Measurements from ENCODE around the gene HOXB8.

The HOXB8 gene

DNA sequence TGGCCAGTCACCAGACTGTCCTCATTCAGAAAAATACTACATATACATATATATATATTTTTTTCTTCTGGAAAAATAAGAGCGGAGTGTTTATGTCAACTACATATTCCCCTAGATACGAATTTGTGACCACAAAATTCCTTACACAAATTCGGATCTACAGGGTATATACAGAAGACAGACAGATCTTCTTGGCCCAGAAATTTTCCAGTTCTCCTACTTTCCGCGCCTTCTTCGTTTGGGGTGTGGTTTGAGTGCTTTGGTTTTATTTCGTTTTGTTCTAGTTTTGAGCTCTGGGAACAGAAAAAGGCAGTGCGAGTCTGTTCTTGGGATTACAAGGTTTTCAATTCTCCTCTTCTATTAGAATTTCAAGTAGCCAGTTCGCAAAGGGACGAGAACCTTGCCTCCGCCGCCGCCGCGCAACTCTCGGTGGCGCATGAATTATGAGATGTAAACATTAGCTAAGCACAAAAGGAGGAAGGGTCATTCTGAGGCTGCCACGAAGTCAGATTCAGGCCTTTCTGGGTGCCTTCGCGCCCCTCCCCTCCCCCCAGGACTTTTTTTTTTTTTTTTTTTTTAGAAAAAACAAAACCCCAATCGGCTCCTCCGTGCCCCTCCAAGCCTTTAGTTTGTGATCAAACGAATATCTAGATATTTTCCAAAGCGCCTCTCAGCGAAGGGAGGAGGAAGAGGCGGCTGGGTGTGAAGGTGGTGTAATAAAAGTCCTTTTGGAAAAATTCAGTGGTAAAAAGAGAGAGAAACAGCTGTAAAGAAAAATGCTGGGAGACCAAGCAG, 35.1 kb downstream of the HOXB8 start:
- TF ChIP-seq EZH2 (IDR thresholded peaks at IDR 0.05) (no peak), FOXP2 (optimal IDR thresholded peaks at IDR 0.05; ENCODE audit: control extremely low read depth, extremely low read length, insufficient read depth) (no peak)

DNA sequence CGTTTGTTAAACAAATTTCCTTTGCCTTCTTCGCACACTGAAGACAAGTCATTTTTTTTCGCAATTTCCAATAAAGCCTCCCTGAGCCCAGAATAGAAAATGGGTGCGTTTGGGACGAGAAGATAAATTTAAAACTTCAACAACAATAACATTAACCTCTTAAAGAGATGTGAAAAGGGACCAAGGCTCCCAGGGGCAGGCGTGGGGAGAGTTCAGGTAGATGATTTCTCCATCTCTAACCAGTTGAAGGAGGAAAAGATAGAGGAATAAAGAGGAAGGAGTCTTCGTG, 35.7 kb downstream of the HOXB8 start:
- H3K27ac ChIP-seq = no peak overlapping the region
- H3K4me3 ChIP-seq = no peak overlapping the region
- no peak for DNase-seq (ENCODE audit: low read depth, low spot score)
- no peak overlapping the region for H3K9ac ChIP-seq (ENCODE audit: insufficient read length)
- H3K36me3 ChIP-seq (ENCODE audit: insufficient read depth, low read length) = peaks cover 6% of the 10 kb centered on the region; the same call in 1 of the 2 replicates
- TF ChIP-seq FOXP2 (optimal IDR thresholded peaks at IDR 0.05; ENCODE audit: control extremely low read depth, extremely low read length, insufficient read depth) (no peak), EZH2 (IDR thresholded peaks at IDR 0.05) (no peak), POLR2AphosphoS5 (IDR thresholded peaks at IDR 0.05; ENCODE audit: borderline replicate concordance, low read depth, low read length) (no peak)
- no peaks in the 10 kb centered on the region for H3K9me3 ChIP-seq (ENCODE audit: low read depth, low read length)

More for the DNA sequence above, 35.1 kb downstream of the HOXB8 start:
- H3K36me3 ChIP-seq (ENCODE audit: insufficient read depth, low read length) = peaks cover 6% of the 10 kb centered on the region; the same call in 1 of the 2 replicates
- H3K9ac ChIP-seq (ENCODE audit: insufficient read length) = no peak overlapping the region
- H3K9me3 ChIP-seq (ENCODE audit: low read depth, low read length) = no peaks in the 10 kb centered on the region
- no peak for DNase-seq (ENCODE audit: low read depth, low spot score)
- H3K27ac ChIP-seq = no peak overlapping the region
- H3K4me3 ChIP-seq = no peak overlapping the region

DNA sequence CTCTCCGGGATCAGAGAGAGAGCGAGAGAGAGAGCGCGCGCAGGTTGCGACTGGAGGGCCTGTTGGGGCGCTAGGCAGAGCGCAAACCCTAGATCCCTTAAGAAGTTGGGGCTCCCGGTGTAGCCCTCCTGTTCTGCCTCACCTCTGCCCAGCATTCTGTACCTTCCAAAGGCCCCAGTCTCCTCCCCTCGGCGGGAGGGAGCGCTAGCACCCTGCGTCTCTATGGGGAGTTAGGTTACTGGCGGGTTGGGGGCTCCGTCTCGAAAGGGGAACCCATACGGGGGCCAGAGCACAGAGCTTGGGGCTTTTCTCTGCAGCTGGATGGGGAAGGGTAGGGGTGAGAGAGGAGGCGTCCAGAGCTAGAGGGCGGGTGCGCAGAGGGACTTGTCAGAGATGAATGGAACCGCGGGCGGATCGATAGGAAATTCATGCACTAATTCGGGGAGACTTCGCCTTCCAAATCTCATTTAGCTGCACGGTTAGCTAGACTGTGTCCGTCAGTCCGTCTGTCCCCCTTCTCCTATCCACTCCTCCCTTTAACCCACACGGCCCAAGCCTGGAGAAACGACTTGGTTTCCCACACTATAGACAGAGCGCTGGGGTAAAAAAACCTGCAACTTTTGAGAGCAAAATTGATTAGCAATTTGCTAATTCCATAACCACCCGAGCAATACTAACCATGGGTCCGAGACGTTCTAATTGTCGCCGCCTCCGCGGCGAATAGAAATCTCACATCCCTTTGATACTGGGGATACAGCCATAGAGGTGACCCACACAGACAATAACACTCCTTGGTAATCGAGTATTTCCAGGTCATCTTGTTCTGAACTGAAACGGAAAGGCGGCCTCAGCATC, 36.2 kb downstream of the HOXB8 start:
- no peaks in the 10 kb centered on the region for H3K9me3 ChIP-seq (ENCODE audit: low read depth, low read length)
- no peak for DNase-seq (ENCODE audit: low read depth, low spot score)
- TF ChIP-seq POLR2AphosphoS5 (IDR thresholded peaks at IDR 0.05; ENCODE audit: borderline replicate concordance, low read depth, low read length) (no peak; the same call in 1 of the 2 replicates), EZH2 (IDR thresholded peaks at IDR 0.05) (no peak), FOXP2 (optimal IDR thresholded peaks at IDR 0.05; ENCODE audit: control extremely low read depth, extremely low read length, insufficient read depth) (no peak)
- H3K9ac ChIP-seq (ENCODE audit: insufficient read length) = peak overlapping the region; percentile 82
- peak overlapping the region; percentile 94 for H3K4me3 ChIP-seq
- no peak overlapping the region for H3K27ac ChIP-seq
- peaks cover 6% of the 10 kb centered on the region; the same call in 1 of the 2 replicates for H3K36me3 ChIP-seq (ENCODE audit: insufficient read depth, low read length)

DNA sequence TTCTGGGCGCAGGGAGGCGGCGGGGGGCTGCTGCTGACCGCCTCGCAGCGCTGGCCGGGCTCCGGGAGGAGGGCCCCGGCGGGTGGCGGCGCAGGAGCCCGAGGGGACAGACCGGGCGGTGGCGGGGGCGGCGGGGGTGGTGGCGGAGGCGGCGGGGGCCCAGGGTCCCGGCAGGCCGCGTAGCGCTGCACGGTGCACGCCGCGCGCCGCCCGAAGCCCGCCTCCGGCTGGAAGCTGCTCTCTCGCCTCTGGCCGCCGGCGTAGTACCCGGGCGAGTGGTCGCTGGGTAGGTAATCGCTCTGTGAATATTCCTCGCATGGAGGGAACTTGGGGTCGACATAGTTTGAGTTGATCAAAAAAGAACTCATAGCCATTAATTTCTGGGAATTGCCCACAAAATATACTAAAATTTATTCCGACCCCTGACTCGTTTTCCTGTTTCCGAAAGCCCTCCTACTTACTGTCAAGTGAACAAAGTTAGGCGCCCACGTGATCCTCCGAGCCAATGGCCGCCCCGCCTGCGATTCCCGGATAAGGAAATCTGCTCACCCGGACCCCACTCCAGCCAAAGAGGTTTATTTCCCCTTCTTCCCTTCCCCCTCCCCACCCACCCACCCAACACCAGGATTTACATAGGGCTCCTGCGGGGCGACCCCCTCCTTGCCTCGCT, 37.0 kb downstream of the HOXB8 start, which contains the start of gene HOXB4:
HOXB4 (minus strand) TSS at position 405 of the 670 bp plus-strand sequence; CDS start at position 374, 31 bp downstream.
- DNase-seq (ENCODE audit: low read depth, low spot score) = peak; percentile 28
- peak within 1 kb of the TSS; percentile 94 for H3K4me3 ChIP-seq
- no peaks in the 10 kb centered on the region for H3K9me3 ChIP-seq (ENCODE audit: low read depth, low read length)
- peak within 1 kb of the TSS; percentile 82 for H3K9ac ChIP-seq (ENCODE audit: insufficient read length)
- no peak within 1 kb of the TSS for H3K27ac ChIP-seq
- peaks cover 6% of the 10 kb centered on the region; the same call in 1 of the 2 replicates for H3K36me3 ChIP-seq (ENCODE audit: insufficient read depth, low read length)
- no peak for TF ChIP-seq FOXP2 (optimal IDR thresholded peaks at IDR 0.05; ENCODE audit: control extremely low read depth, extremely low read length, insufficient read depth)
- TF ChIP-seq POLR2AphosphoS5 (IDR thresholded peaks at IDR 0.05; ENCODE audit: borderline replicate concordance, low read depth, low read length) = peak; percentile 38; the same call in 1 of the 2 replicates

DNA sequence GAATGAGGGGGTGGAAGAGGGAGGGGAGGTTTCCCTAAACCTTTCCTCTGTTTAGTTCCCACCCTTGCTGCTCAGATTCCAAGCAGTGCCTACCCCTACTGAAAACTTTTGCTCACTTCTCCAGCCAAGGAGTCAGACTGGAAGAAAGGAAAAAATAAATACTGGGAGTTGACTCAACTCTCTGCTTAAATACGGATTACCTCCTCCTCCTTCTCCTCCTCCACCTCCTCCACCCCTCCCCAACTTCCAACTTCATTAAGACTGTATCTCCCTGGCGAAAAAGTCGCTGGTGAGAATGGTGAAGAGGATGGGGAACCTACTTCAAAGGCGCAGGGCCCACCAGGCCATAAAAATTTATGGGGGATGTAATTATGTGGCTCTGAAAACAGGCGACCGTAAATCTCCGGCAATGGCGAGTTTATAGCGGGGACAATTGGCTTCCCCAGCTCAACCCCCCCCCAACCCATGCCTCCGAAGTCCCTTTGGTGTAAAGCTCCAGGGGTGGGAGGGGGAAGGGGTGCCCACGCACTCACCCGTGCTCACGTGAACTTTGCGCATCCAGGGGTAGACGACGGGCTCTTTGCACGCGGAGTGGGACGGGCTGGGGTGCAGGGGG, 37.7 kb downstream of the HOXB8 start:
- peak overlapping the region; percentile 24 for H3K9ac ChIP-seq (ENCODE audit: insufficient read length)
- H3K27ac ChIP-seq = no peak overlapping the region
- TF ChIP-seq FOXP2 (optimal IDR thresholded peaks at IDR 0.05; ENCODE audit: control extremely low read depth, extremely low read length, insufficient read depth) (no peak), POLR2AphosphoS5 (IDR thresholded peaks at IDR 0.05; ENCODE audit: borderline replicate concordance, low read depth, low read length) (no peak), EZH2 (IDR thresholded peaks at IDR 0.05) (no peak)
- DNase-seq (ENCODE audit: low read depth, low spot score) = no peak
- H3K36me3 ChIP-seq (ENCODE audit: insufficient read depth, low read length) = peaks cover 6% of the 10 kb centered on the region; the same call in 1 of the 2 replicates
- peak overlapping the region; percentile 94 for H3K4me3 ChIP-seq
- H3K9me3 ChIP-seq (ENCODE audit: low read depth, low read length) = no peaks in the 10 kb centered on the region

DNA sequence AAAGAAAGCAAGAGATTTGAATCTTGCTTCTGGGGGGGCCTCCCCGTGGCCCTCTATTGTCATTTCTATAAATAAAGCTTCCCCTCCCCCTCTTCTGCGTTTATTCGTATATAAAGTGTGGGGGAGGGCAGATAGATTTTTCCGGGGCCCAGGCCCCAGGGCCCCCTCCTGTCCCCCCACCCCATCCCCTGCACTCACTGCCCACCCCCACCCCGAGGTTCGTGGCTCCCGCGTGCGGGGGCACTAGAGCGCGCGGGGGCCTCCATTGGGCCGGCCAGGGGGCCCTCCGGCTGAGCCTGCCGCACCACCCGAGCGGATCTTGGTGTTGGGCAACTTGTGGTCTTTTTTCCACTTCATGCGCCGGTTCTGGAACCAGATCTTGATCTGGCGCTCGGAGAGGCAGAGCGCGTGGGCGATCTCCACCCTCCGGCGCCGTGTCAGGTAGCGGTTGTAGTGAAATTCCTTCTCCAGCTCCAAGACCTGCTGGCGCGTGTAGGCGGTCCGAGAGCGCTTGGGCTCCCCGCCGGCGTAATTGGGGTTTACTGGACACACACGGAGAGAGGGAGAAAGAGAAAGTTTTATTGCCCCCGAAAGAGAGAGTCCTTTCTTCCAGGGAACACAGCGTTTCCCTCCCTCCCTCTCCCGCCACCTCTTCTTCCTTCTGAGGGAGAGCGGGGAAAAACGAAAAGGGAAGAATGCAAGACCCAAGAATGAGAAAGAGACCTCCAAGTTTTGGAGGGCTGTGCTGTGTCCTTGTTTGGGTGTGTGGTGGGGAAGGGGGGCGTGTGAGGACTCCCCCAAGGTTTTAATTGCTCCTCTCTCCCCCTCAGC, 38.4 kb downstream of the HOXB8 start:
- Histone ChIP-seq H3K9me3 (ENCODE audit: low read depth, low read length) (no peaks in the 10 kb centered on the region), H3K36me3 (ENCODE audit: insufficient read depth, low read length) (peaks cover 9% of the 10 kb centered on the region; the same call in 1 of the 2 replicates), H3K4me3 (peak overlapping the region; percentile 94), H3K9ac (ENCODE audit: insufficient read length) (peak overlapping the region; percentile 24), H3K27ac (no peak overlapping the region)
- TF ChIP-seq FOXP2 (optimal IDR thresholded peaks at IDR 0.05; ENCODE audit: control extremely low read depth, extremely low read length, insufficient read depth) (no peak), EZH2 (IDR thresholded peaks at IDR 0.05) (no peak), POLR2AphosphoS5 (IDR thresholded peaks at IDR 0.05; ENCODE audit: borderline replicate concordance, low read depth, low read length) (no peak)
- no peak for DNase-seq (ENCODE audit: low read depth, low spot score)
